H1 (cell line): ENCODE measurements around the gene HAPLN3. TPM values are rescaled to one million over a fixed set of nuclear protein-coding genes. Genes with fewer than 3 reads are reported as not detected.

ENCODE experiments used
- CTBP2 ChIP-seq: IDR thresholded peaks from 2 replicates; pipeline ENCODE4 v1.7.0; 2011; ENCODE audit warnings: borderline replicate concordance, mild to moderate bottlenecking, moderate library complexity, mixed read lengths, low read length; ENCODE audit not compliant: insufficient read depth, insufficient read length
- EGR1 ChIP-seq: IDR thresholded peaks from 2 replicates; pipeline ENCODE4 v1.6.1; 2011; ENCODE audit warnings: low read depth, low read length, borderline replicate concordance
- KDM1A ChIP-seq: fragments of 200-600, 300-600 bp; sonication (generic); IDR thresholded peaks from 2 replicates; pipeline ENCODE4 v1.7.1; 2016; ENCODE audit warnings: mild to moderate bottlenecking, low read length, borderline replicate concordance
- RNF2 ChIP-seq: fragments of 200-900, 300-1000 bp; sonication (generic); IDR thresholded peaks from 2 replicates; pipeline ENCODE4 v1.7.1; 2016; ENCODE audit warnings: borderline replicate concordance, low read depth, mild to moderate bottlenecking, antibody characterized with exemption, low read length; ENCODE audit not compliant: poor library complexity, severe bottlenecking; ENCODE audit errors: missing control alignments
- TEAD4 ChIP-seq: IDR thresholded peaks from 2 replicates; pipeline ENCODE4 v1.6.1; 2012; ENCODE audit warnings: low read depth, low read length, inconsistent platforms, mixed read lengths
- polyA plus RNA-seq, 7 experiments: library from polyadenylated mRNA; depleted of rRNA in 3 of 7; stranded (reverse) in 5 of 7; unstranded in 2 of 7; fragments of >200 nt in 5 of 7; fragments of 200-250 nt in 2 of 7; gene quantifications; 1 replicate in 5 of 7; 2 replicates in 1 of 7; 4 replicates in 1 of 7; pipeline versions ENCODE4 v1.2.1 to v1.2.3, GENCODE V29; 2011 to 2013; ENCODE audit warnings: missing spikeins in 2 of 7, mixed read lengths in 2 of 7
- total RNA-seq: library from RNA; stranded (reverse); fragmentation: NEBNext Ultra II Directional; extraction: Animal tissue kit (Norgen Biotek cat#: 25700); gene quantifications from 2 replicates; pipeline ENCODE4 v1.2.1, GENCODE V29; 2021

The HAPLN3 gene
- total and polyA plus RNA-seq, 2 of the 8 experiments (the other 6 are each of a cell fraction or from before 2014, with no cell fraction given): 76.2 to 79.7 TPM

GRCh38 chr15:88860212-88860611, 35.1 kb downstream of the HAPLN3 start (continued):
- TF ChIP-seq CTBP2 (no peak), KDM1A (no peak), EGR1 (no peak), RNF2 (no peak), TEAD4 (no peak)
